Activated CD4-positive, alpha-beta T cell treated with anti-CD3 and anti-CD28 coated beads, Interleukin-2, Interleukin-4, amounts not matched to agents 100 ng/mL and 50 ng/mL, durations not matched to agents 16 hours and 8 hours (primary cell): ENCODE data around the gene TRIO.
"Not testable (repeated sequence)": the region's sequence is repeated elsewhere in the genome, so short reads cannot be mapped to it uniquely, and the experiment has no call there.

ENCODE experiments used
- DNase-seq: peaks from one replicate; pipeline ENCODE4 v3.0.0-alpha.2; 2020; ENCODE audit warnings: low spot score

The TRIO gene

DNA sequence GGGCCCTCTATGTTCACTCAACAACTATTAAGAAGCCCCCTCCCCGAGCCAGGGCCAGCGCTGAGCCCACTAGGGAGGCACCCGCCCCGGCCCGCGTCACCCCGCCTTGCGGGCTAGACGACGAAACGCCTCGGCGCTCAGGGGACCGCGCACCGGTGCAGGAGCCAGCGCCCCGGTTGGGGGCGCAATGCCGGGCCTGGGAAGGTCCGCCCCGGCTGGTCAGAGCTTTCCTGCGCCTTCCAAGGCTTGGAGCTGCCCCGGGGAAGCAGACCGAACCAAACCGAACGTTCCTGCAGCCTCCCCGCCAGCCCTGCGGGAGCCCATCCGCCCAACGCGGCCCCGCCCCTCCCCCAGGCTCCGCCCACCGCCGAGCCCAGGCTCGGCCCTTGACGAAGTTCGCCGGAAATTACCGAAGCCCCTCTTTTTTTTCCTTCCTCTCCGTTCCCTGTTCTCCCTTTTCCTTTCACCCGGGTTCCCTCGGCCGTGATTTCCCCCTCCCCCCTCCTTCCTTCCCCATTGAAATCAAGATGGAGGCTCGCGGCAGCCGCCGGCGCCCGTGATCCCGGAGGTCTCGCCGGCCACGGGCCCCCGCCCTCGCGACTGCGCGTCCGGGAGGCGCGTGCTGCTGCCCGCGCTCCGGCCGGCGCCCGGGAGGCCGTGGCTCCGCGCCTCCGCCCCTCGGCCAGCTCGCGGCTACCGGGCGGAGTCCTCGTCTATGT is at the start of gene TRIO:
Gene TRIO (plus strand): TSS at position 516 of the 719 bp plus-strand sequence. CDS start 384 bp downstream, outside the sequence.
- DNase-seq = peak; percentile 79

DNA sequence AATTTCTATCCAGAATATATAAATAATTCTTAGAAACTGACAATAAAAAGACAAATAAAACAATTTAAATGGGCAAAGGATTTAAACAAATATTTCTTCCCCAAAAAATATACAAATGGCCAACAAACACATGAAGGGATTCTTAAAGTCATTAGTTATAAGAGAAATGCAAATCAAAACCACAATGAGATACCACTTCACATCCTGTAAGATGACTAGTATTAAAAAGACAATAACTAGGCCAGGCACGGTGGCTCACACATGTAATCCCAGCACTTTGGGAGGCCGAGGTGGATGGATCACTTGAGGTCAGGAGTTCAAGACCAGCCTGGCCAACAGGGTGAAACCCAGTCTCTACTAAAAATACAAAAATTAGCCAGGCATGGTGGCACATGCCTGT is 45.8 kb upstream of the TRIO start:
- not testable (repeated sequence) for DNase-seq

DNA sequence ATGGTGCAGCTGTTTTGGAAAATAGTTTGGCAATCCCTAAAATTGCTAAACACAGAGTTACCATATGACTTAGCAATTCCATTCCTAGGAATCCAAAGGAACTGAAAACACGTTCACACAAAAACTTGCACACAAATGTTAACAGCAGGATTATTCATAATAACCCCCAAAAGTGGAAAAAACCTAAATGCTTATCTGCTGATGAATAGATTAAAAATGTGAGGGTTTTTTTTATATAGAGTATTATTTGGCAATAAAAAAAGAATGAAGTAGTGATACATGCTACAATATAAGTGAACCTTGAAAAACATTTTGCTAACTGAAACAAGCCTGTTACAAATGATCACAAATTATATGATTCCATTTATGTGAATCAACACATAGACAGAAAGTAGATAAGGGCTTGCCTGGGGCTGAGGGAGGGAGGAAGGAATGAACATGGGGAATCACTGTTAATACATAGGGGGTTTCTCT is 45.1 kb upstream of the TRIO start:
- no peak for DNase-seq

DNA sequence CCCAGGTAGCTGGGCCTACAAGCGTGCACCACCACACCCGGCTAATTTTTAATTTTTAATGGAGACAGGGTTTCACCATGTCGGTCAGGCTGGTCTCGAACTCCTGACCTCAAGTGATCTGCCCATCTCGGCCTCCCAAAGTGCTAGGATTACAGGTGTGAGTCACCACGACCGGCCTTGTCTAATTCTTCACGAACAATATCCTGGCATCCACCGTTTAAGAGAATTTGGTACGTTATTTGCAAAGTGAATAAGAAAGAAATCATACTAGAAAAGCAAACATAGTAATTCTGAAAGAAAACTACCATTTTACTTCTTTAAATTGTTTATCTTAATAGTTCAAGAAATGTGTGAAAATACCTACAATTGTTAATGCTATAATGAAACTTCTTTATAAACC is 42.9 kb upstream of the TRIO start:
- no peak for DNase-seq

DNA sequence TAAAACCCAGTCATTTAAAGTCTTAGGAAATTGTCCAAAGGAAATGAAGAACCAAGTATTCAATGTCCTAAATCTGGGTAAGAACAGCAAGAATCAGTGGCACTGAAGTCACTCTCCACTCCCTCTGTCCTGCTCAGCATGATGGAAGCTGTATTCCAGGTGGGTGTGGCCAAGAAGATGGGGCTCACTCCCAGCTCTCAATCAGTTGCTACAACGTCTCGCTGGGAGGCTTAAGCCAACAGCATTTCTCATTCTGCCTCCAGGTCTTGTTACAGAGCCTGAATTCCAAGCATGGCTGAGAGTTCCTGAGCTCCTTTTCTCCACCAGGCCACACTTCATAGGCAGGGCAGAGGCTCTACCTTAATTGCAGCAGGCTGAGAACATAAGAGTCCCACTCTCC is 41.2 kb upstream of the TRIO start:
- no peak for DNase-seq

DNA sequence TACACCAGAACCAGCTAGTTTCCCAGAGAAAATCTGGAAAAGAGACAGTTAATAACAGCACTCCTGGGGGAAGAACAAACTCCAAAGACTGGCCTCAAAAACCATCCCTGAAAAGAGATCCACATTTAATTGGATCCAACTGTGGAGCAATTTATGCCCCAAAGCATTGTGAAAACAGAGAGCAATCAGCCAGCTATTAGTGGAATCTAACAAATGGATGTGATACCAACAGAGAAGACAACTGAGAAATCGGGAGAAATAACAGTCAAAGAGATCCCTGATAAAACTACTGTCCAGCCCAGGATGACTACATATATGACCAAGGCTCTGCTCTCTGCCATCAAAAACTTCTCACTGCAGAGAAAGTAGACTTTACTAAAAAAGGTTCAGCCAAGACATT is 40.5 kb upstream of the TRIO start:
- no peak for DNase-seq

DNA sequence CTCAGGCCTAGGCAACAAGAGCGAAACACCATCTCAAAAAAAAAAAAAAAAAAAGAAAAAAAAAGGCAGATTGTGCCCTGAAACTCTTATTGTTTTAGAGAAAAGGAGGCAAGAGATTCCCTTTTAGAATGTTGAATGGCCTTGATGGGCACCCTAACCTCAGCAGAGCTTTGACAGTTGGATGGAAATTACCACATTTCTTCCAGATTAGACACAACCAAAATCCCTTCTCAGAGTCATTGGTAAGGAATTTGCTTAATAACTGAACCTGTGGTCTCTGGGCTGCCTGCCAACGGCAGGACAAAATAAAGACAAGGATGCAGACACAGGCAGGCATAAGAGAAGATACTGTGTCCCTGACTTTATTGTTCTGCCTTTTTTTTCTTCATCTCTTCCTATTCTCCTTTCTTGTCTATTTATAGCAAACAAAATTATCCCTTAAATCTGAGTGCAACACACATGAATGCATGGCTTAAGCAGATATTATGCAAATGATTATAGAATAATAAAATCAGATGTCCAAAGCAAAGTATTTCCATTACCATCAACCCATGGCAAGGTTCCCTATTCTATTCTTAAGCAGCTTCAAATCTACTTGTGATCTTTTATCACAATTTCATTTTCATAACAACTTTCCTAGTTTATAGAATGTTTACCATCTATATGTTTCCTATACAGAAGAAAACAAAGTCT is 37.3 kb upstream of the TRIO start:
- no peak for DNase-seq

DNA sequence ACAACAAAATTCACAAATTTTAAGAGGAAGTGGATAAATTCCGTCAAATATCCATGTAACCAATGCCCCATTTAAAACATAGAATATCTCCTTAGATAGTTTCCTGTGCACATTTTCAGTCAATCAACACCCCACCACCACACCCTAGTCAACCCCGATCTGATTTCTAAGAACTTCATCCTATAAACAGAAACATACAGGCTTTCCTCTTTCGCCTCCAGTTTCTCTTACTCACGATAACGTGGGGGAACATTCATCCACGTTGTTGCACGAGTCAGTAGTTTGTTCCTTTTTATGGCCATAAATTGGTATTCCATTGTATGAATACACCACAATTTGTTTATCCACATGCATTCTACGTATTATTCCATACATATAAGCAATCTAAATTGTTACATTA is 35.6 kb upstream of the TRIO start:
- DNase-seq = peak; percentile 2

DNA sequence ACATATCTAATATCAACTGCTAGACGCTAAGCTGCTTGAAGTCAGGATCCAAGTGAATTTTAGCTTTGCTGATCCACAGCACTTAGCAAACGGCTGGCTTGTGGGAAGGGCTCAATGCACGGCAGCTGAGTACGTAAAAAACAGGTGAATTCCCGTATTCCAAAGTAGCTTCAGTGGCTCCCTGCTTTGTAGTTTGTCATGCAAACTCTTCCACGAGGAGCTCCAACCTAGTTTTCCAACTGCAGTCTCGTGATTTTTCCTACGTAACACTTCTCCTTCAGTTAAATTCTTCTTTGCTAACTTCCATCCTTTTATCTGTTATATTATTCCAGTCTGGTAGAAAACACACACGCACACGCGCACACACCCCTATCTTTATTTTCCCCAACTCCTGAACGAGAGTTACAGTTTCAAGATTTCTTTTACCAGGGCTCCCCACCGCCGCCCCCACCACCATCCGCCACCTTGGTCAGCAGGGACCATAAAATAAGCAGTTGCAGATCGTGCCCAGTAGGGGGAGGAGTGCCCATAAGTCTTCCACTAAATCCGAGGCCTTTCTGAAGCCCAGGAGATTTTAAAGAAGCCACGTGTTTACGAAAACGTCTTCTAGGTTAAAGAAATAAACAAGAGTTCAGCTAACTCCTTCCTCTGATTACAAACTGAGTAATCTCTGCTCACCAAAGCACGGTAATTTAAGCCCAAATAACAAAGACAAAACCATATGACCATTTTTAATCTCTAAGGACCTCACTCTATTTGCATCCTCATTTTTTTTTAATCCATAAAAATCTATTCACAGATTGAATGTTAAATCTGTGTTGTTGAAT is 34.8 kb upstream of the TRIO start:
- peak; percentile 45 for DNase-seq

DNA sequence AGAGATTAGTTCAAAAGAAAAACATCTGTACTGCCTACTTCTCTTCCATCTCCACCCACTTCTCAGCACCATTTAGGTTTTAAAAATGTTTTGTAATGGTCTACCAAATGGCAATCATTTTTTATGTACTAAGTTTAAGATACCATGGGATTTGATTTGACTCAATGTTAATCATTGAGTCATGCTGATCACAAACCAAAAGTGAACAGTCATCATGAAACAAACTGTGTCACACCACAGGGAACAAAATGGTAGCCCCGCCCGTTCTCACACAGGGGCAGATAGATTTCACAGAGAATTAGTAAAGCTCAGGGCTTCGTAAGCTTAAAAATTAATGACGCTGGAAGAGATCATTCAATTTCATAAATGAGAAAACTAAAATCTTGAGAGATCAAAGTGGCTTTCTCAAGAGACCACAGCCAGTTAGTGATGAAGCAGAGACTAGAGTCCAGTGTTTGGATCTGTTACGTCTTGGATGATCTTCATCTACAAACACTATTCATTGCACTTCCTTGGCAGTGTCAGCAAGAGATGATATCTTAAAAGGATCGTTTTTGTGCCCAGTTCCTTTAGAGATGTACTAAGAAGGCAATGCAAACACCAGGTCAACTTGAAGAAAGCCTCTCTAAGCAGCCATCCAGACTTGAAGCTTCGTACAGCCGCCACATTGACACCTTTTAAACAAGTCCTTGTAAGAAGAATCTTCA is 33.9 kb upstream of the TRIO start:
- peak; percentile 81 for DNase-seq

DNA sequence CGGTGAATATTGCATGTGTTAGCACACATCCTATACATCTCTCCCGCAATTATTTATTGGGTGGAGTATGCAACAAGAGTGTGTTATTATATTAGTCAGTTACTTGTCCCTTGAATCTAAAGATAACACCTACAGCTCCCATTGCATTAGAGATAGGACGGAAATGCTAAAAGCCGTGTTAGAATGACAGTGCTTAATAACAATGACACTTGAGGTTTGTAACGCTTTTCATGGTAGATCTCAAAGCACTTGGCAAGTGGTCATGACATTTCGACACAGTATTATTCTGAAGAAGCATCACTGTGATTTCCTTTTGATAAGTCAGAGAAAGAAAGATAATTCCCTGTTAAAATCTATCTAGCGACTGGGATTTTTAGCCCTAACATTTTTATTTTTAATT is 33.4 kb upstream of the TRIO start:
- DNase-seq = no peak

DNA sequence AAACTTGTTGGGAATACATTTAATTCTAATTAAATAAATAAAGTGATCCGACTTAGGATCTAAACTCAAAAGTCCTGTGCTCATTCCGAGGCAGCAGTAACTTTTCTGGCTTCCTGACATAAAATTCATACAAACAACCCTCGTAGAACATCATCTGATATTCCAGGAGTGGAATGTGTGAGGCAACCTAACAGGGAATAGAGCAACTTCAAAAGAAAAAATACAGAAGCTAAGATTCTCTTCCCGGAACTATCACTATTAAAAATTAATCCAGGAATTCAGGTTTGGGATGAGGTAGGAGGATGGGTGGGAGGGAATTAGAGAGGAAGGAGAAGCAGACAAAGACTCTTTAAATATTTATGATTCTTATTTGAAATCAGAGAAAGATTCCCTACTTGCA is 32.9 kb upstream of the TRIO start:
- no peak for DNase-seq

DNA sequence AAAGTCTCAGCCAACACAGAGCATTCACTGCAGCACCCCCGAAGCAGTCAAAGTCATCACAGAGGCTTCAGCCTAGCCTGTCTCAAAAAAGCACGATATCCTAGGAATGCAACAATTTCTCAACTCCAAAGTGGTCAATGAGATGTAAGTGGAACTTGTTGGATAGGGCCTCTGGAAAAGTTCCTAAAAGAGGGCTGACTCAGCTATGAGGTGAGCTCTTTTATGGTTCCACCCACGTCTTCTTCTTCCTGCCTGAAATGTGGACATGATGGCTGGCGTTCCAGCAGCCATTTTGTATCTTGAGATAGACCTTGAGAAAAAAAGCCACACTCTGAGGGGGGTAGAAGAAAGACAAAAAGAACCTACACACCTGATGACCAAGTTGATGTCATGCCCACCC is 32.5 kb upstream of the TRIO start:
- DNase-seq = no peak

DNA sequence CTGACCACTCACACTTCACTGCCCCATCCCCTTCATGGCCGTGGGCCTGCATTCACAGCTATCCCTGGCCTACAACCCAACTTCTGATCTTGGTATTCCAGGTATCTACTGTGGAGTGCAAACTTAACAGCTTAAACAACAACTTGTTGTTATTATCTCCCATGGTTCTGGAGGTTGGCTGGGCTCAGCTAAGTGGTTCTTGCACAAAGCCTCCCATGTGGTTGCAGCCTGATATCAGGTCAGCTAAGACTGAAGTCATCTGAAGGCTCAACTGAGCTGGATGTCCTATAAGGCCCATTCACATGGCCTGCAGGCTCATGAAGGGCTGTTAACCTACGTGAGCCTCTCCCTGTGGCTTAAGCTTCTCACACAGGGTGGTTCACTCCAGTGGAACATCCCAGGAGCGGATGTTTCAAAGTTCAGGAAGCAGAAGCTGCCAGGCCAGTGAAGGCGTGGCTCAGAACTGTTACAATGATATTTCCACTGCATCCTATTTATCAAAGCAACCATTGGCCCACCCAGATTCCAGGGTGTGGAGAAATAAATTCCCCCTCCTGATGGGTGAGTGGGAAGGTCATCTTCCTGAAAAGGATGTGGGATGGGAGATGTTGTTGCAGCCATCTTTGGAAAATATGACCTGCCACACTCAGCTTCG is 30.0 kb upstream of the TRIO start:
- DNase-seq = no peak

DNA sequence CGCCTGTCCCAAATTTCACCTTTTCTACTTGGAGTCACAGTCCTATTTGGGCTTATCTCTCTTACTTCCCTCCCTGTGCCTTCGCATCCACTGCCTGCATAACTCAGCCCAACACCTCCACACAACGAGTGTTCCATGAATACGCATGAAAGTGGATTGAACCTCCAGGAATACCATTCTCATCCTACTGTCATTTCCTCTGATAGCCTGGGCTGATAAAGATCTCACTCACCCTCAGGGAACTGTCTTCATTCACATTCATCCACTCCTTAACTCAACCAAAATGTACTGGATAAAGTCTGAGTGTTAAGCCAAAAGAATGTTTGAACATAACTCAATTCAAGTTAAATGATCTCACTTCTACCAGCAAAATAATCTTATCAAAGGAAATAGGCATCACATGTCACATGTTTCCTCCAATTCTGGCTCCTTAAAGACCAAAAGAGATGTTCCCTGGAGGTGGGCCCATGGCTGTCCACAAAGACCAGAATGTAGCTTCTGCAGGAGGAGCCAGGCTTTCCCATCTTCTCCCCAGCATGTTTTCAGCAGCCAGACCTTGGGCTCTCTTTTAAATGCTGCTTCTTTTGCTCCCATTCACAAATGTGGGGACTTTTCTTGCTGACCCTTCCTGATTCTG is 28.4 kb upstream of the TRIO start:
- DNase-seq = no peak

DNA sequence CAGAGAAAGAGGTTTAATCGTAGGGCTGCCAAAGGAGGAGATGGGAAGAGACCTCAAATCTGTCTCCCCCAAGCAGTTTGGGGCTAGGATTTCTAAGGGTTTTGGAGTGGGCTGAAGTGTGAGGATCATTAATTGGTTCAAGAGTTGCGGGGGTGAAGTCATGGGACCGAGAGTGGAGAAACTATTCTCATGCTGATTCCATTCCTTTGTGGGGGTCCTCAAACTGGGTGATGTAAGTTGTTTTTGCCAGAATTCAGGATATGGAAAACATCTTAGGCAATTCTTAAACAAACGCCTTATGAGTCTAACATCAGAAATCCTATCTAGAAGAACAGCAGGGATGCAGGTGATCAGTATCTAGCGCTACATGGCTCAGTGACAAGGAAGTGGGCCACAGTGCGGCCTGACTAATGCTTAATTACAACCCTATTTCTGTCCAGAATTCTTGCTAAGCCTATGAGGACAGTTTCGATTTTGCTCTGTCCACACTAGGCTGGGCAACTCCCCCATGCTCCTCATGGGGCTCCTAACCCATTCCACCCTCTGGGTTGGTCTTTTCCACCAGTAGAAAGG is 27.7 kb upstream of the TRIO start:
- DNase-seq = no peak

DNA sequence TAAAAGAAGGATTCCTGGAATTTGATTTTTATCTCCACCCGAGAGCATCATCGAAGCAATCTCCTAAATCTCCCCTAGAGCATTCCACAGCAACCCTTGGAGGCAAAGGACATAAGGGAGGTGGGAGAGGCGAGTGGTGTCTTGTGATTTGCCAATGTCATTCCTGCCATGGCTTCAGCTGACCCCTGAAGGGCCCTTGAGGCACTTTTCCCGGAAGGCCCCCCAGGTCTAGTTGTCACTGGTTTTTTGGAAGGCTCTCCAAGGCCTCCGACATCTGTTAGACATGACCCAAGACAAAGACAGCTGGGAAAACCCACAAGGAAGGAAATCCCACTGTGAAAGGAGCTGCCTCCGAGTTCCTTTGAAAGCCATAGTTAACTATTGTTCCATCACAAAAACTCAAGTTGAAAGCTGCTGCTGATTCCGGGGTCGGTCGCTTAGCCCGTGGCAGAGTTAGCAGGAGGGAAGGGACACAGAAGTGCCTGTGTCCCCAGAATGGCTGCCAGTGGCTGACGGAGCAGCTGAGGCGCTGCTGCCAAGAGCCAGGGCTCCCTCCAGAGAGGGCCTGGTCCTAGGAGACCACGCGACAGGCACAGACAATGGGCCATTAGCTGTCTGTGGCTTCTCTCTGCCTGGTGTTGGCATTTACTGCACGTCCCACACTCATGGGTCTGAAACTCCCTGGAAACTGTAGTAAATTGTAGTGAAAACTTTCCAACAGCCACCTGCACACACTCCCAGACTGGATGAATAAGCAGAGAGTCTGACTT is 24.4 kb upstream of the TRIO start:
- no peak for DNase-seq

DNA sequence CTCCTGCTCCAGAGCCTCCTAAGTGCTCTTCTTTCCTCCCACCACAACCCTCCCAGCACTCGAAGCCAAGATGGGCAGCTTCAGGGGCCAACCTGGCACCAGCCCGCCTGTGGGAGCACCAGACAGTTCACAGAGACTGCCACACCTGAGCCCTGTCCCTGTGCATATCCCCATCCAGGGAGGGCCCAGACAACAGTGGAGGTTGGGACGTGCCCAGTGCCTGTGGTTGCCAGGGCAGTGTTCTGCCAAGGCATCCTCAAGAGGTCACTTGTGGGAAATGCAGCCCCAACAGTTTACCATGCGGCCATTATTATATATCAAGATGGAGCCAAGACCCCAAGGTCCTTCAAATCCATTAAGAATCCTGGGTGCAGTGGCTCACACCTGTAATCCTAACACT is 23.0 kb upstream of the TRIO start:
- no peak for DNase-seq

DNA sequence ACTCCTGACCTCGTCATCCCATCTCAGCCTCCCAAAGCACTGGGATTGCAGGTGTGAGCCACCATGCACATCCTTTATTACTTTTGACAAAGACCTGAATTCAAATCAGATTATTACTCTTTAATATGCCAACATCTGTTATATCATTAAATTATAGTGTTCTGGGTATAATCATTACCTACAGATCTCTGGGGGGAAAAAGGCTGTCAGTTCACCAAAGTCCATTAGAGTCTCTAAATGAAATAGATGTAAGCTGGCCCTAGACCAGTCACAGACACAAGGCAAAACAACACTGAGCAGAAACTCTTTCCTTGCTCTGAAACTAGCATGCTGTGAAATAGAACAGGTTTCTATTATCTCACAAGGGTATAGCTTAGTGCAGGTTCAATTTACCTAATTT is 21.6 kb upstream of the TRIO start:
- no peak for DNase-seq

DNA sequence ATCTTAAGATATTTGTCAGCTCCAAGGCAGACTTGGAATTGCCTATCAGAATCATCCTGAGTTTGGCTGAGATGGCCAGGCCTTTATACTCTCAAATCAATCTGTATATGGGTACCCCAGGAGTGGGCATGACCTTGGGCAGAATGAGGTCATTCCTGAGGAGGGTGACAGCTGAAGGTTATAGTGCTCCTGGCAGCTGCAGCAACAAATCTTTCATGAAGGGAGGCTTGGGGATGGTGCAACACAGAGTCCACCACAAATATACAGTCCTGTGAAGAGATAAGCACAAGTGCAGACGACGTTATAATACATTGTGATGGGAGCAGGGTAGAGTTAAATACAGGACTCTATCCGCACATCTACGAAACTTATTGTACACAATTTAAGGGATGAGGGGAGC is 21.1 kb upstream of the TRIO start:
- DNase-seq = no peak
